ENCODE results near the gene JPH4. TPM values are rescaled to one million over a fixed set of nuclear protein-coding genes. Genes with fewer than 3 reads are reported as not detected.

Gene JPH4
- total RNA-seq, 4 donors from 2014 or later: 0.09 TPM; not detected in 3

DNA sequence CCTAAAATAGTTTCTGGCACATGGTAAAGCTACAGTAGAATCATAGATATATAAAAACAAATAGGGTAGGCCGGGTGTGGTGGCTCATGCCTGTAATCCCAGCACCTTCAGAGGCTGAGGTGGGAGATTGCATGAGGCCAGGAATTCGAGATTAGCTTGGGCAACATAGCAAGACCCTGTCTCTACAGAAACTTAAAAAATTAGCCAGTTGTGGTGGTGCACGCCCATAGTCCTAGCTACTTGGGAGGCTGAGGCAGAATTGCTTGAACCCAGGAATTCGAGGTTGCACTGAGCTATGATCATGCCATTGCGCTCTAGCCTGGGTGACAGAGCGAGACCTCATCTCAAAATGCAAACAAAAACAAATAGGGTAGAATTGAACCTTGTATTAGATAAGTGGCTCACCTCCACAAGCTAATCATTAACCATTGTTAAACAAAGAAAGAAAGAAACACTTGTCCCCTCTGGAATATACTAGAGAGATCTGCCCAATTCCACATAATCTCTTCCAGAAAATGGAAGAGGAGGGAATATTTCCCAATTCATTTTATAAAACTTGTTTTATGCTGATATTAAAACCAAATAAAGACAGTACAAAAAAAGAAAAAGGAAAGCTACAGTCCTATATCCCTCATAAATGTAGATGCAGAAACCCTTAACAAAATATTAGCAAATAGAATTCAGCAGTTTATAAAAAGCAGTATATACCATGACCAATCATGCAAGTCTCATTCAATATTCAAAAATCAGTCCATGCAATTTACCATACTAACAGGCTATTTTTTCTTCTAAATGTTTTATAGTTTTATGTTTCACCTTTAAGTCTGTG lies 34.9 kb upstream of the JPH4 start:
- intact Hi-C loops (cut with DNase I; ENCODE audit: low total_unique reads) (no loop called here), in situ Hi-C loops (cut with MboI; ENCODE audit: low sequenced_read_pairs in 4 of 4) (no loop called here)
- DNase-seq (no peak), ATAC-seq (no peak)
- no peak overlapping the region for H3K27ac ChIP-seq
- no peaks in the 10 kb centered on the region for H3K4me1 ChIP-seq
- TF ChIP-seq, protein P1, sequence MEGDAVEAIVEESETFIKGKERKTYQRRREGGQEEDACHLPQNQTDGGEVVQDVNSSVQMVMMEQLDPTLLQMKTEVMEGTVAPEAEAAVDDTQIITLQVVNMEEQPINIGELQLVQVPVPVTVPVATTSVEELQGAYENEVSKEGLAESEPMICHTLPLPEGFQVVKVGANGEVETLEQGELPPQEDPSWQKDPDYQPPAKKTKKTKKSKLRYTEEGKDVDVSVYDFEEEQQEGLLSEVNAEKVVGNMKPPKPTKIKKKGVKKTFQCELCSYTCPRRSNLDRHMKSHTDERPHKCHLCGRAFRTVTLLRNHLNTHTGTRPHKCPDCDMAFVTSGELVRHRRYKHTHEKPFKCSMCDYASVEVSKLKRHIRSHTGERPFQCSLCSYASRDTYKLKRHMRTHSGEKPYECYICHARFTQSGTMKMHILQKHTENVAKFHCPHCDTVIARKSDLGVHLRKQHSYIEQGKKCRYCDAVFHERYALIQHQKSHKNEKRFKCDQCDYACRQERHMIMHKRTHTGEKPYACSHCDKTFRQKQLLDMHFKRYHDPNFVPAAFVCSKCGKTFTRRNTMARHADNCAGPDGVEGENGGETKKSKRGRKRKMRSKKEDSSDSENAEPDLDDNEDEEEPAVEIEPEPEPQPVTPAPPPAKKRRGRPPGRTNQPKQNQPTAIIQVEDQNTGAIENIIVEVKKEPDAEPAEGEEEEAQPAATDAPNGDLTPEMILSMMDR (IDR thresholded peaks at IDR 0.05 in 4 of 5, conservative IDR thresholded peaks at IDR 0.05 in 1 of 5): no peak
- TF ChIP-seq POLR2A (IDR thresholded peaks at IDR 0.05): no peak
- no peaks in the 10 kb centered on the region for H3K27me3 ChIP-seq
- no peak overlapping the region for H3K4me3 ChIP-seq
- no peaks in the 10 kb centered on the region for H3K36me3 ChIP-seq
- no peaks in the 10 kb centered on the region for H3K9me3 ChIP-seq

DNA sequence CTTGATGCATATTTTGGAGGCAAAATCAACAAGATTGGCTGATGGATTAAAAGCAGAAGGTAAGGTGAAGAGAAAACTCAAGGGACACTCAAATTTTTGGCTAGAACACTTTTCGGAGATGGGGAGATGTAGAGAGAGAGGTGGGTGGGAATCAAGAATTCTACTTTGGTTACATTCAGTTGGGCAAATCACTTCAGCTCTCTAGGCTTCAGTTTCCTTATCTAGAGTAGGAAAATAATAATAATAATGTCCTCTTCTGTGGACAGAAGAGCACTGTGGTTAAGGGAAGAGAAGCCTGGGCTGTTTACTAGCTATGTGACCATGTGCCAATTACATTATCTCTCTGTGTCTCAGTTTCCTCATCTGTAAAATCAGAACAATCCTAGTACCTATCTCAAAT lies 34.2 kb upstream of the JPH4 start:
- H3K4me3 ChIP-seq: no peak overlapping the region
- H3K9me3 ChIP-seq: no peaks in the 10 kb centered on the region
- in situ Hi-C loops (cut with MboI; ENCODE audit: low sequenced_read_pairs in 4 of 4) (no loop called here), intact Hi-C loops (cut with DNase I; ENCODE audit: low total_unique reads) (no loop called here)
- TF ChIP-seq, protein P1 (IDR thresholded peaks at IDR 0.05 in 4 of 5, conservative IDR thresholded peaks at IDR 0.05 in 1 of 5): no peak
- TF ChIP-seq POLR2A (IDR thresholded peaks at IDR 0.05): no peak
- H3K27me3 ChIP-seq: no peaks in the 10 kb centered on the region
- no peaks in the 10 kb centered on the region for H3K4me1 ChIP-seq
- no peak for ATAC-seq
- DNase-seq: no peak
- H3K27ac ChIP-seq: no peak overlapping the region
- no peaks in the 10 kb centered on the region for H3K36me3 ChIP-seq

DNA sequence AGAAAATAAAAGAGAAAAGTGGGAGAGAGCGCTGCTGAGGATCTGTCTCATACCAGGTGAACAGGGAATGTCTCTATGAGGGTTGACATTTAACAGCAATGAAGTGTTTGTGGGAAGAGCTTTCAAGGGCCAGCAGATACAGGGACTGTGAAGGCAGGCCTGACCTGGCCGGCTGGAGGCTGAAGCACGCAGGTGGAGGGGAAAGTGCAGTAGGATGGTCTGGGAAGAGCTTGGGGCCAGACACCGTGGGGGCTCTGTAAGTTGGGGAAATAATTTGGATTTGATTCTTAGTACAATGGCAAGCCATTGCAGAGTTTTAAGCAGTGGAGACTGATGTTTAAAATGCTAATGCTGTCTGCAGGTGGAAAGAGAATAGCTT lies 33.8 kb upstream of the JPH4 start:
- H3K9me3 ChIP-seq: no peaks in the 10 kb centered on the region
- ATAC-seq: no peak
- H3K27me3 ChIP-seq: no peaks in the 10 kb centered on the region
- H3K36me3 ChIP-seq: no peaks in the 10 kb centered on the region
- no peak for DNase-seq
- H3K4me3 ChIP-seq: no peak overlapping the region
- no peaks in the 10 kb centered on the region for H3K4me1 ChIP-seq
- TF ChIP-seq, protein P1 (IDR thresholded peaks at IDR 0.05 in 4 of 5, conservative IDR thresholded peaks at IDR 0.05 in 1 of 5): no peak
- no peak for TF ChIP-seq POLR2A (IDR thresholded peaks at IDR 0.05)
- intact Hi-C loops (cut with DNase I; ENCODE audit: low total_unique reads): no loop called here
- in situ Hi-C loops (cut with MboI; ENCODE audit: low sequenced_read_pairs in 4 of 4): no loop called here
- H3K27ac ChIP-seq: no peak overlapping the region

DNA sequence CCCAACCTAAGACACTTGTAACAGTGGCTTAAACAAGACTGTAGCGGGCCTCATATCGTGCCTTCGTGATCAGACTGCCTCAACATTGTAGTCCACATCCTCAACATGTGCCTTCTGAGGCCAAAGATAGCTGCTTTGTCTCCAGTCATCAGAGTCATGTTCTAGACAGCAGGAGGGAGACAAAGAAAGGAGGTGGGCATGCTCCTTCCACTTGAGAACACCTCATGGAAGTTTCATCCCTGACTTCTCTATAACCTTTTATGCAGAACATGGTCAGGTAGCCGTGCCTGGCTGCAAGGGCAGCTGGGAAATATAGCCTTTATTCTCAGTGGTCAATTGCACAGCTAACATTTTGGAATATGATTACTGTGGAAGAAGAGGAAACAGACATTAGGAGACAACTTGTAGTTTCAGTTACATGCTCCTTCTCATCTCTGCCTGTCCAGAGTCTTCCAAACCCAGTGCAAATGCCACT lies 32.3 kb upstream of the JPH4 start:
- no peaks in the 10 kb centered on the region for H3K27me3 ChIP-seq
- ATAC-seq: no peak
- intact Hi-C loops (cut with DNase I; ENCODE audit: low total_unique reads) (no loop called here), in situ Hi-C loops (cut with MboI; ENCODE audit: low sequenced_read_pairs in 4 of 4) (no loop called here)
- no peak overlapping the region for H3K27ac ChIP-seq
- no peak for DNase-seq
- H3K36me3 ChIP-seq: no peaks in the 10 kb centered on the region
- H3K4me1 ChIP-seq: no peaks in the 10 kb centered on the region
- no peak overlapping the region for H3K4me3 ChIP-seq
- TF ChIP-seq, protein P1 (IDR thresholded peaks at IDR 0.05 in 4 of 5, conservative IDR thresholded peaks at IDR 0.05 in 1 of 5): no peak
- no peak for TF ChIP-seq POLR2A (IDR thresholded peaks at IDR 0.05)
- no peaks in the 10 kb centered on the region for H3K9me3 ChIP-seq

Measured in gastrocnemius medialis (tissue), 4 donors.